Measurements from ENCODE around the gene C16orf87. TPM values are rescaled to one million over a fixed set of nuclear protein-coding genes. Genes with fewer than 3 reads are reported as not detected.

Gene C16orf87
- total RNA-seq, 1 experiment from 2014 or later, result 22.5 TPM

- Mint-ChIP-seq H3K27me3 (ENCODE audit: low read depth) (no peaks in the 10 kb centered on the region), H3K36me3 (peaks cover 22% of the 10 kb centered on the region), H3K4me1 (peaks cover 6% of the 10 kb centered on the region), H3K4me3 (no peak overlapping the region), H3K27ac (no peak overlapping the region), H3K9me3 (peaks cover 24% of the 10 kb centered on the region)
- TF ChIP-seq, protein P1, sequence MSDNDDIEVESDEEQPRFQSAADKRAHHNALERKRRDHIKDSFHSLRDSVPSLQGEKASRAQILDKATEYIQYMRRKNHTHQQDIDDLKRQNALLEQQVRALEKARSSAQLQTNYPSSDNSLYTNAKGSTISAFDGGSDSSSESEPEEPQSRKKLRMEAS (CRISPR knock-in tag; IDR thresholded peaks at IDR 0.05), result no peak
- ATAC-seq (no peak), DNase-seq (ENCODE audit: low spot score) (no peak)
- ChIA-PET CTCF (interaction anchor here (0.8 to 1.9 kb wide), 3 partner anchors 13 to 141 kb away, joined by 4 to 11 read pairs (median 4); no protein-coding TSS in a partner anchor), POLR2A (no interaction called here)
Observed at GRCh38 chr16:46814790-46815189, 16.2 kb downstream of the C16orf87 start.

DNA sequence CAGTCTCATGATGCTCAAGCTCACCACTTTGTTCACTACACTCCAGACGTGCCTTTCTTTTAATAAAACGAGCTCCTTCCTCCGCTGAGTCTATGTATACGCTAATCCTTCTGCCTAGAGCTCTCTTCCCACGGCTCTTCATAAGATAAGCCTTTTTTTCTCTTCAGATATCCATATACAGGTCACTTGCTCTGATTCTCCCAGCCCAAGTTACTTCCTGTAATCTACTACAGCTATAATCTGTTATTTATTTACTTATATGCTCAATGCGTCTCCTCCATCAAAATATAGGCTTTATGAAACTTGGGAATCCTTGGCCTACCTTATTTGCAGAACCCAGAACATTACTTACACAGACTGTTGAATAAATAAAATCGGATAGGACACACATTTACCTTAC is 17.4 kb downstream of the C16orf87 start:
- Mint-ChIP-seq H3K36me3 (peaks cover 22% of the 10 kb centered on the region), H3K4me1 (peaks cover 6% of the 10 kb centered on the region), H3K27me3 (ENCODE audit: low read depth) (no peaks in the 10 kb centered on the region), H3K4me3 (no peak overlapping the region), H3K27ac (no peak overlapping the region), H3K9me3 (peaks cover 24% of the 10 kb centered on the region)
- TF ChIP-seq GABPB1 (CRISPR knock-in tag; IDR thresholded peaks at IDR 0.05) (no peak), NR1H2 (CRISPR knock-in tag; IDR thresholded peaks at IDR 0.05) (no peak), RELA (CRISPR knock-in tag; IDR thresholded peaks at IDR 0.05; ENCODE audit: borderline replicate concordance) (no peak)
- ATAC-seq (no peak), DNase-seq (ENCODE audit: low spot score) (no peak)
- ChIA-PET CTCF (interaction anchor here (0.8 to 1.9 kb wide), 3 partner anchors 12 to 140 kb away, joined by 3 to 11 read pairs (median 4); no protein-coding TSS in a partner anchor), POLR2A (no interaction called here)

DNA sequence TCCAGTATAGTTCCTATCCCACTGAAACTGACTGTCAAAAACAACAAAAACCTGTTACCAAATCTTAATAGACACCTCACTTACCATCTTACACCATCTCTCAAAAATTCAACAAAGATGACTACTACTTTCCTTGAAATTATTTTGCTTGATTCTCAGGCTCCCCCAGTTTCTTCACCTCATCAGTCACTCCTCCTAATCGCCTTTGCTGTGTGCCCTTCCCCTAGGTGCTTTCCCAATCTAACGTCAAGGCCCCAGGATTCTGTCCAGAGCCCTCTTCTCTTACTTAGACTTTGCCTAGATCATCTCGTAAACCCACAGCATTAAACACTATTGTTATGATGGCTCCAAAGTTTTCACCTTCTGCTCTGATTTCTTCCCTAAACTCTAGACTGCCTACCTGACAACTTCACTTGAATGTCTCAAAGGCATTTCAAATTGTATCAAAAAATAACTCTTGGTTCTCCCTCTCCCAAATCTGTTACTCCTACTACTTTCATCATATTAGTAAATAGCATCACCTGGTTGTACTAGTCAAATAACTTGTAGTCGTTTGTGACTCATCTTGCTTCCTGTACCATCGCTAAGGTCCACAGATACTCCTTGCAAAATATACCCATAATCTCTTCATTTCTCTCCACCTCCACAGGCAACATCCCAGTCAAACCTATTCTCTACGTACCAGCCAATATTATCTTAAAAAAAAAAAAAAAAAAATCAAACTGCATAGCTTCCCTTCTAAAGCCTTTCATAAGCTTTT is 18.0 kb downstream of the C16orf87 start:
- DNase-seq (ENCODE audit: low spot score), result no peak
- CTCF ChIA-PET, result interaction anchor here (0.8 to 1.9 kb wide), 3 partner anchors 12 to 139 kb away, joined by 3 to 11 read pairs (median 4); no protein-coding TSS in a partner anchor
- TF ChIP-seq NR3C1 (CRISPR knock-in tag; conservative IDR thresholded peaks at IDR 0.05; ENCODE audit: low read depth) (no peak), ERG (CRISPR knock-in tag; IDR thresholded peaks at IDR 0.05) (no peak), MLX (CRISPR knock-in tag; IDR thresholded peaks at IDR 0.05) (no peak), ATF2 (CRISPR knock-in tag; IDR thresholded peaks at IDR 0.05; ENCODE audit: borderline replicate concordance, low read depth) (no peak), CBFB (CRISPR knock-in tag; IDR thresholded peaks at IDR 0.05; ENCODE audit: low read depth) (no peak), SMAD4 (CRISPR knock-in tag; IDR thresholded peaks at IDR 0.05) (no peak), ESRRA (CRISPR knock-in tag; IDR thresholded peaks at IDR 0.05; ENCODE audit: borderline replicate concordance) (no peak), IRF2 (CRISPR knock-in tag; IDR thresholded peaks at IDR 0.05; ENCODE audit: borderline replicate concordance, low read depth) (no peak), E2F5 (CRISPR knock-in tag; IDR thresholded peaks at IDR 0.05) (no peak), ZNF232 (CRISPR knock-in tag; IDR thresholded peaks at IDR 0.05) (no peak)
- TF ChIP-seq, protein P2, sequence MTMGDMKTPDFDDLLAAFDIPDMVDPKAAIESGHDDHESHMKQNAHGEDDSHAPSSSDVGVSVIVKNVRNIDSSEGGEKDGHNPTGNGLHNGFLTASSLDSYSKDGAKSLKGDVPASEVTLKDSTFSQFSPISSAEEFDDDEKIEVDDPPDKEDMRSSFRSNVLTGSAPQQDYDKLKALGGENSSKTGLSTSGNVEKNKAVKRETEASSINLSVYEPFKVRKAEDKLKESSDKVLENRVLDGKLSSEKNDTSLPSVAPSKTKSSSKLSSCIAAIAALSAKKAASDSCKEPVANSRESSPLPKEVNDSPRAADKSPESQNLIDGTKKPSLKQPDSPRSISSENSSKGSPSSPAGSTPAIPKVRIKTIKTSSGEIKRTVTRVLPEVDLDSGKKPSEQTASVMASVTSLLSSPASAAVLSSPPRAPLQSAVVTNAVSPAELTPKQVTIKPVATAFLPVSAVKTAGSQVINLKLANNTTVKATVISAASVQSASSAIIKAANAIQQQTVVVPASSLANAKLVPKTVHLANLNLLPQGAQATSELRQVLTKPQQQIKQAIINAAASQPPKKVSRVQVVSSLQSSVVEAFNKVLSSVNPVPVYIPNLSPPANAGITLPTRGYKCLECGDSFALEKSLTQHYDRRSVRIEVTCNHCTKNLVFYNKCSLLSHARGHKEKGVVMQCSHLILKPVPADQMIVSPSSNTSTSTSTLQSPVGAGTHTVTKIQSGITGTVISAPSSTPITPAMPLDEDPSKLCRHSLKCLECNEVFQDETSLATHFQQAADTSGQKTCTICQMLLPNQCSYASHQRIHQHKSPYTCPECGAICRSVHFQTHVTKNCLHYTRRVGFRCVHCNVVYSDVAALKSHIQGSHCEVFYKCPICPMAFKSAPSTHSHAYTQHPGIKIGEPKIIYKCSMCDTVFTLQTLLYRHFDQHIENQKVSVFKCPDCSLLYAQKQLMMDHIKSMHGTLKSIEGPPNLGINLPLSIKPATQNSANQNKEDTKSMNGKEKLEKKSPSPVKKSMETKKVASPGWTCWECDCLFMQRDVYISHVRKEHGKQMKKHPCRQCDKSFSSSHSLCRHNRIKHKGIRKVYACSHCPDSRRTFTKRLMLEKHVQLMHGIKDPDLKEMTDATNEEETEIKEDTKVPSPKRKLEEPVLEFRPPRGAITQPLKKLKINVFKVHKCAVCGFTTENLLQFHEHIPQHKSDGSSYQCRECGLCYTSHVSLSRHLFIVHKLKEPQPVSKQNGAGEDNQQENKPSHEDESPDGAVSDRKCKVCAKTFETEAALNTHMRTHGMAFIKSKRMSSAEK (CRISPR knock-in tag; IDR thresholded peaks at IDR 0.05; ENCODE audit: borderline replicate concordance), result no peak
- no peak for ATAC-seq
- H3K27ac Mint-ChIP-seq, result no peak overlapping the region
- no peaks in the 10 kb centered on the region for H3K27me3 Mint-ChIP-seq (ENCODE audit: low read depth)
- peaks cover 24% of the 10 kb centered on the region for H3K9me3 Mint-ChIP-seq
- H3K4me3 Mint-ChIP-seq, result no peak overlapping the region
- peaks cover 11% of the 10 kb centered on the region for H3K4me1 Mint-ChIP-seq
- POLR2A ChIA-PET, result no interaction called here
- H3K36me3 Mint-ChIP-seq, result peaks cover 22% of the 10 kb centered on the region
